Stimulated activated CD8-positive, alpha-beta memory T cell treated with anti-CD3 and anti-CD28 coated beads, Interleukin-15, amount 100 ng/mL, for 48 hours (primary cell): Measurements from ENCODE around the gene ATP10D.
"Not testable (repeated sequence)": the region's sequence is repeated elsewhere in the genome, so short reads cannot be mapped to it uniquely, and the experiment has no call there.

Source experiments
- DNase-seq, 2 donors: peaks; one replicate each; pipeline ENCODE4 v3.0.0-alpha.2; 2020; ENCODE audit warnings: low read depth in 2 of 2

The ATP10D gene

DNA sequence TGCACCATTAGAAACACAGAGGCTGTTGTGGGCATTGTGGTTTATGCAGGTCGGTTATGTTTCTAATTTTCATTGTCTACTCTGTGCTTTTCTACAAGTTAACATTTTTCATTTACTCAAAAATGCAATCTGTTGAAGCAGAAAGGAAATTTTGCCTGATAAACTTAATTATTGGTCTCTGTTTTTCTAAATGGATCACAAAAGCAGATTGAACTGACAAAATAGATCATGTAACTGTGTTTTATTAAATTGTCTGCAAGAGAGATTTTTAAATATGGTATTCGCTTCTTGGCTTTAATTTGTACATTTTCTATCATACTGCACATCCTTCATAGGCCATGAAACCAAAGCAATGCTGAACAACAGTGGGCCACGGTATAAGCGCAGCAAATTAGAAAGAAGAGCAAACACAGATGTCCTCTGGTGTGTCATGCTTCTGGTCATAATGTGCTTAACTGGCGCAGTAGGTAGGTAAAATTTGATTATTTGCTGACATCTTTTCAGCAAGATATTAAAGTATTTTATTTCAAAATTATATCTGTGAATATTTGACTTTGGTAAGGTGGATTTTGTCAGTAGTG is 50.6 kb downstream of the ATP10D start:
- no peak for DNase-seq

DNA sequence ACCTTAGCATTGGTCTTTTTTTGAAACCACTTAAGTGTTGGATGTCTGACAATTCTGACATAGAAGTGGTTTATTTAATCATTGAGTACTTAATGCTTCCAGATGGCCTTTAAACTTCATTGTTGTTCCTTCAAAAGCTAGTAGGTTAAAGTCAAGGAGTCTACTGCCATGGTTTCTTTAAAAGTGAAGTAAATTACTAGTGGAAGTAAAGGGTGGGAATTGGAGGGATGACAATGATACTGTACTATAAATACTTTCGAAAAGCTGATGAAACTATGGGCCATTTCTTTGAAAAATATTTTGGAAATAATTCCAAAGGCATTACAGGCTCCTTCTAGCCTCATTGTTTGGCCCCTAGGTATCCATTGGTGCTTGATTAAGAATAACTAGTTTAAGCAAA is 51.9 kb downstream of the ATP10D start:
- no peak for DNase-seq

DNA sequence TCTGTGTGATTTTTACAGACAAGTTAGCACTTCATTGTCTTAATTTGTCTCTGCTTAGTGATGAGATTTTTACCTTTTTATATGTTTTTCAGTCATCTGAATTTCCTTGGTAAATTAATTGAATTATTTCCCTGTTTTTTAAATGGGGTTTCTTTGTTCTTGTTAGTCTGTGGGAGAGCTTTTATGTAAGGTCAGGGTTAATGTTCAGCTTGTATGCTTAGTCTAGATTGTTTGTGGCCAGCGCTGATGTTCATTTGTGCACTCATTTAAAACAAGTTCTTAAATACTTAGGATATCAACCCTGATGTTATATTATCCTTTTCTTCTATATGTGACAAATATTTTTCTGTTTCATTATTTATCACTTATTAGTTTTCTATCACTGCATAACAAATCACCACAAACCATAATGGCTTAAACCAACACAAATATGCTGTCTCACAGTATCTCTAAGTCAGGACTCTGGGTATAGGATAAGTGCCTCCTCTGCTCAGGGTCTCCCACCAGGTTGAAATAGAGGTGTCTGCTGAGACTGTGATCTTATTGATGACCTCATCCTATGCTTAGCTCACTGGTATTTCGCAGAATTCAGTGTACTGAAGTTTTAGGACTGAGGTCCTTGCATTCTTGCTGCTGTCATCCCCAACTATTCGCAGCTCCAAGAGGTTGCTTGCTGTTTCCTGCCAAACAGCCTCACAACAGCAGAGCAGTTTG is 53.2 kb downstream of the ATP10D start:
- no peak for DNase-seq

DNA sequence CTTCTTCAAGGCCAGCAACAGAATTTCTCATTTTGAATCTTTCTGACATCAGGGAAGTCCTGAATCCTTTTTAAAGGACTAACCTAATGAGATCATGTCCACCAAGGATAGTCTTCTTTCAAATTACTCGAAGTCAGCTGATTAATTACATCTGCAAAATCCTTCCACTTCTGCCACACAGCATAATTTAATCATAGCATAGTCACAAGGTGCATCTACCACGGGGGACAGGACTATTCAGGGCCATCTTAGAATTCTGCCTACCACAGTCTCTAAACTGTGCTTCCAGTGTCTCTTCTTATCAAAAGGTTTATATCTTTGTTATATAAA is 53.7 kb downstream of the ATP10D start:
- no peak for DNase-seq

DNA sequence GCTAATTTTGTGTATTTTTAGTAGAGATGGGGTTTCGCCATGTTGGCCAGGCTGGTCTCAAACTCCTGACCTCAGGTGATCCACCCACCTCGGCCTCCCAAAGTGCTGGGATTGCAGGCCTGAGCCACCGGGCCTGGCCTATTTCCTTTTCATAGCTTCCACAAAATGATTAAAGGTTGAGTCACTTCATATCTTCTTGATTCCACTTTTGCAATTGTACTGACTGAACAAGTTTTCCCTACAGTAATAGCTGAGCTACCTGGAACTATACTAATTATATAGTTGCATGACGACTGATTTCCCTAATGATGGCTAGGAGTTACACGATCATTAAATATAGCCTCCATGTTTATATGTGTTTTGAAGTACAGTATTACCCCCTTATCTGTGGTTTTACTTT is 57.6 kb downstream of the ATP10D start:
- not testable (repeated sequence) for DNase-seq

DNA sequence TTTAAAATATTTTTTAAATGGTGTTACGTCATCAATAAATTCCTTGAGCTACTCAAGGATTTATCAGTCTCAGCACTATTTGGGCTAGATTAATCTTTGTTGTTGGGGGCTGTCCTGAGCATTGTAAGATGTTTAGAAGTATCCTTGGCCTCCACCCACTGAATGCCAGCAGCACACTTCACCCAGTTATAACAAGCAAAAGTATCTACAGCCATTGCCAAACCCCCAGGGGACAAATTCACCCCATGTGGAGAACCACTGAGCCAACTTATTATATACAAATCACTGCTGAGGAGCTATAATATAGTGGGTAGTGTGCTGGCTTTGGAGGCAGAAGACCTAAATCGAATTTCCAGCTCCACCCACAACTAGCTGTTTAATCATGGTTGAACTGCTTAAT is 58.3 kb downstream of the ATP10D start:
- DNase-seq: no peak

DNA sequence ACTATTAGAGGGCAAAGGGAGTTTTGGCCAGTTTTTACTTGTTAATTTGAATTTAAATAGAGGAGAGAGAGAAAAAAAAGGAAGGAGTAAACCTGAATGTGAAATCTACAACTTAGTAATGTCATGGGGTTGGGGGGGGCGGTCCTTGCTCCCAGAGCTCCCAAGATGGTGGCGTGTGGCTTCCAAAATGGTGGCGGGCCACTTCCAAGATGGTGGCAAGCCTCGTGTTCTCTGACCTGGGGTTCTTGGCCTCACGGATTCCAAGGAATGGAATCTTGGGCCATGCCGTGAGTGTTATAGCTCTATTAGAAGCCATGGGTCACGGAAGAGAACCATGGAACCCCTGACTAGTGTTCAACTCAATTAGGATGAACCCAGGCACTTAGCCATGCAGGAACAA is 65.3 kb downstream of the ATP10D start:
- DNase-seq: not testable (repeated sequence)

DNA sequence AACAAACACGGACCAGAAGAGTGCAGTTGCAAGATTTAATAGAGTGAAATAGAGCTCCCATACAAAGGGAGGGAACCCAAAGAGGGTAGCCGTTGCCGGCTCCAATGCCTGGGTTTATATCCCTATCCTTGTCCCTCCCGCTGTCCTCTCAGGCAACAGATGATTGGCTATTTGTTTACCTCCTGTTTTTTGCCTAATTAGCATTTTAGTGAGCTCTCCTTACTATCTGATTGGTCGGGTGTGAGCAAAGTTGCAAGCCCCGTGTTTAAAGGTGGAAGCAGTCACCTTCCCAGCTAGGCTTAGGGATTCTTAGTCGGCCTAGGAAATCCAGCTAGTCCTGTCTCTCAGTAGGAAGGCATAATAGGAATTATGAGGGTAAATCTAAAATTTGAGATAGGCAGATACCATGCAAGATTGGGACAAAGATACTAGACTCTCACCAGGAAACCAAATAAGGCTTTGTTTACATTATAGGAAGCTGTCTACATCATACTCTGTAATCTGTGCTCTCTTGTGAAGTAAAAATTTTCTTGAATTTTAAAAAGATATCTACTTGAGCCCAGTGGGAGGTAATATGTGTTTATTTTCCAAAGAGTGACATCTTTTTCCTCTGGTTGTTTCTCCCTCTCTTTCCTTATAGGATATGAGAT is 65.9 kb downstream of the ATP10D start:
- no peak for DNase-seq

DNA sequence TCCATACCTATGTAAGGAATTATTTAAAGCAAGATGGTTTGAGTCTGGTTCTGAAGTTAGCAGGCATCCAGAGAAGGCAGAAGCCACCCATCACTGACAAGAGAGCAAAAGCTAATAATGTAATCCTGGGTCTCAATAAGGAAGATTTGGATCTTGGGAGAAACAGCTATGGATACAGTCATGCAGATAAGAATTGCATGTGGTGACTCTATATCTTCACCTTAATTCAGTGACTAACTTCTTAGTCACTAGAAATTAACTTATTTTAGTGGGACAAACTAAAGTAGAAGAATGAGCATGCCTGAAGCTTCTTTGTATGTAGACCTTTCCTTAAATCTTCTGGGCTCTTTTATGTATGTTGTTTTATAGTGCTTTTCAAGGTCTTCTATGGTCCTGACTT is 66.6 kb downstream of the ATP10D start:
- DNase-seq: no peak

DNA sequence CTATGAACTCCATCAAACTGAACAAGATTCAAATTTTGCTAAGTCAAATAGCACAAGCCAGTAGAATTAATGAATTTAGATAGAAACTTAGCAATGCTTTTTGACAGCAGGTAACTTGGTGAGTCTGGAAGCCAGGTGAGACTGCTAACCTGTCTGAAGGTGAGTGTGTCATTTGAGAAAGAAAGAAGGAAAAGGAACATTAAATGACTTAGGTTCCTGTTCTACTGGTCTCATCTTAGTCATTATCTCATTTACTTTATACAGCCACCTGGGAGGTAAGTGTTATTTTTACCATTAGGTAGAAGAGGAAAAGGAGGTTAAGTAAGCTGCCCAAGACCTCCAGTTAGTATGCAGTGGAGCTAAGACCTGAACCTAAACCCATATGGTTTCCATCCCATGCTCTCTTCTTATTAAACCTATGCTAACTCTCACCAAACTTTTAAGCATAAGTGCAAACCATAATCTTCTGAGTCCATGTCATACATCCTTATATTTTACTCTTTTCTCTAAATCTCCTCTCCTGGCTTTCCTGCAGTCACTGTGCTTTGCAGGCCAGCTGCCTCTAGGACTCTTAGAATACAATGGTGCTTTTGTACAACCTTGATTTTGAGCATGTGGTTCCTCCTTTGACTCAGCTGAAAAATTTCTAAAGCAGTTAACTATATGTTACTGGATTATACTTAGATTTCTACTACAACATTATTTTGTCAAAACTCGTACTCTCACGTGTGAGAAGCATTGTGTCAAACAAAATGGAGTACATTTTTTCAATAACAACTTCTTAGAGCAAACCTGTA is 68.5 kb downstream of the ATP10D start:
- DNase-seq: no peak

DNA sequence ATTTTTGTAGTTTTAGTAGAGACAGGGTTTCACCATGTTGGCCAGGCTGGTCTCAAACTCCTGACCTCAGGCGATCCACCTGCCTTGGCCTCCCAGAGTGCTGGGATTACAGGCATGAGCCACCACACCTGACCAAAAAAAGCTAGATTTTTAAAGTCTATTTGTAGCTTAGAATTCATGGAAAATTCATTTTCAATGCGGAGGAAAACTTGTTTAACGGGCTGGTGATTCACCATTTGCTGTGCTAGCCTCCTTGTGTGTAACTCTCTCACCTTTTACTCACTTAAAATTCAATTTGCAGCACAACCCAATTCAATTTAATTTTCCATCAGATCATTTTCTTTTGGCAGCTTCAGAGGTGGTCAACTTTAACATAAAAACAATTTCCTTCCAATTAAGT is 70.8 kb downstream of the ATP10D start:
- not testable (repeated sequence) for DNase-seq

DNA sequence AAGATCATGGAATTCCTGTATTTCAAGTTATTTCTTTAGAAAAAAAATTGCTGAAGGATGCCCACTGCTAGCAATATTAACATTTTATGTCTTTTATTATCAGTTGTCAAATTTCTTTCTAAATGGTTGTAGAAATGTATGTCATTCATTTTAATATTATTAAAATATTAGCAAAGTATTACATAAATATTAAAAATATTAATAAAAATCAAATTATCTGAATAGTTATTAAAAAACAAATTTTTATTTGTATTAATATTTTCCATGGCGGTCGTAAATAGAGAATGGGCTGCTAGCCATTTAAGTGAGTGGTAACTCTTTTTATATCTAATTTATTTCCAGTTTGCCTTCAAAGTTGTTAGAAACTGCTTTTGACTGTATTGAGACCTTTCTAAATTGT is 72.2 kb downstream of the ATP10D start:
- DNase-seq: no peak

DNA sequence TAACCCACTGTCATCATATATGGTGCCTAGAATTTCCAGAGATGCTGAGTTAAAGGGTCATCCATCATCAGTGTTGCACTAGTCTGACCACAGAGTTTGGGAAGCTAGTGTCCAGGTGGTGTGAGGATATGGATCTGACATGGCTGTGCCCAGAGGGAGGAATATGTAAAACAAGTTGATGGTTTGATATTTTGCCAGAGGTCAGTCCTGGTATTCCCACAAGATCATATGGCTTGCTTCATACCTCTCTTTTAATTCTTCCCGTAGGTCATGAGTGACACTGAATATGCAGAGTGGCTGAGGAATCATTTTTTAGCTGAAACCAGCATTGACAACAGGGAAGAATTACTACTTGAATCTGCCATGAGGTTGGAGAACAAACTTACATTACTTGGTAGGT is 75.6 kb downstream of the ATP10D start:
- DNase-seq: no peak

DNA sequence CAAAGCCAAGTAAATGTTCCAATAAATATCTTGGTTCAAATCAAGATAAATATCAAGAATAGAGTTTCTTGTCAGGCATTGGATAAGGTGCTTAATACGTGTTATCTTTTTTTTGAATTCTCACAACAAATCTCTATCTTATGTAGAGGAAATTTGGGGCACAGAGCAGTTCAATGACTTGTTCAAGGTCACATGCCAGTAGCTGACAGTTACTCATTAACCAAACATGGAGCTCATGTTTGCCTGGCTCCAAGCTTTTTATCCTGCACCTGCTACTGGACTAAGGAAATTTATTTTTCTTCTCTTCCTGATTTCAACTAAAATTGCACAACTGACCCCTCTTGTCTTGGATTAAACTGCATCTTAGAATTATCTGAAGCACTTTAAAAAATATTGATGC is 76.3 kb downstream of the ATP10D start:
- no peak for DNase-seq

DNA sequence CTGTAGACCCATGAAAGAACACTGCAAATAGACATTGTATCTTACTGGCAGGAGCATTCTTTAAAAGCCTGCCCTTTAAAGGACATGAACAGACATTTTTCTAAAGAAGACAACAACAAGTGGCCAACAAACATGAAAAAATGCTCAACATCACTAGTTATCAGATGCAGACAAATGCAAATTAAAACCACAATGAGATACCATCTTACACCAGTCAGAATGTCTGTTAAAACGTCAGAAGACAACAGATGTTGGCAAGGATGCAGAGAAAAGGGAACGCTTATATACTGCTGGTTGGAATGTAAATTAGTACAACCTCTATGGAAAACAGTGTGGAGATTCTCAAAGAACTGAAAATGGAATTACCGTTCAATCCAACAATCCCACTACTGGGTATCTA is 77.2 kb downstream of the ATP10D start:
- no peak for DNase-seq

DNA sequence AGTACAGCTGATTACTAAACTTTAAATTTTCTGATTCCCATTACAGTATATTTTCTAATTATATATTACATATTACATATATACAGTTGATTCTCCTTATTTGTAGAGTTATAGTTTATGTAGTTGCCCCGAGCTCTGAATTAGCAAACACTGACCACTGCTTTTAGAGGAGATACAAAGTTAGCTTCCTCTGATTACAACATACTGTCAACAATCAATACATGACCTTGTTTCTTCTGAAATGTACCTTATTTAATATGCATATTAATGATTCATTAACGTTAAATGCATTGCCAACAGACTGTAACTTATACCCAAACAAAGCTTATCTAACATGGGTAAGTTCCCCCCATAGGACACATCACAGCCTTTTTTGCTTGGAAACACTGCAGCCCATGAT is 81.5 kb downstream of the ATP10D start:
- DNase-seq: no peak

DNA sequence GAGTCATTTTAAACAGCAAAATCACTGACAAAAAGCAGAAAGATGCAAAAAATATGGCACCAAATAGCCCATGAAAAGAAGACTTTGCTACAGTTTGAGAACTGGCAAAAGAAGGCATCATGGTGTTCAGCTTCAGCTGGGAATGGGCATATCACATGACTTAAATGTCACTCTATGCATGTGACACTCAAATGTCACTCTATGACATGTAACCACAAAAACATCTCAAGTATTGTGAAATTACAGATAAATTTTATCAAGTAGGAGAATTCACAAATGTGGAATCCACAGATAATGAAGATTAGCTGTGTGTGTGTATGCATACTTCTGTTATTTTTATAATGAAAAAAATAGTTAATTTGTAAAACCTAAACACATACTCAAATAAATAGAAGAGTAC is 81.9 kb downstream of the ATP10D start:
- no peak for DNase-seq

DNA sequence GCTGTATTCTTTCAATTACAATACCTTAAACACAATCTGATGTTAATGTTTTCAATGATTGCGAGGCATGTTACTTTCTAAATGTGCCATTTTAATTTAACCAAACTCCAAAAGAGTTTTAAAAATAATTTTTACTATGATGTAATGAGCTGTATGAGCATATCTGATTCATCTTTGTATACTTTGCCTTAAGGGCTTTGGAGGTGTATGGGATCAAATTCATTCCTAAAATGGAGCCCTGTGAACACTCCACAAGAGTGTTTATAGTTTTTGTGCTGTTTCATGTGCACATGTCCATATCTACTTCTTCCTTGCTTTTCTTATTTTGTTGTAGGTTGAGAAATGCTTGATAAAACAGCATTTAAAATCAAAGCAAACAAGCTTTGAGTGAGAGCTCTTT is 82.4 kb downstream of the ATP10D start:
- DNase-seq: no peak

DNA sequence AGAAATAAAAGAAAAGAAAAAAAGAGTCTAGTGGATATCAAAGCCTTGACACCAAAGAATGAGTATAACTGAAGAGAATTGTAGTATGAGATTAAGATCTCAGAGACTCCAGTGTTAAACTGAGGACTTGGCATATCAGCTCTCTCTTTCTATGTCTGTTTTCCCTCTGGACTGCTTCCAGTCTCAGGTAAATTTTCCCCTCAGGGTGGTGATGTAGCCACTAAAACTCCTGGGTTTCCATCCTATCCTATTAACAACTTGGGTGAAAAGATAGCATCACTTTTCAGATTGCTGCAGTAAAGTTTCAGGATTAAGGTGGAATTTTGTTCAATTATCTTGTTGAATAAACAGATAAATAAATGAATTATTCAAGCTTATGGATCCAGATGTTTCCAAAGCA is 85.7 kb downstream of the ATP10D start:
- no peak for DNase-seq

DNA sequence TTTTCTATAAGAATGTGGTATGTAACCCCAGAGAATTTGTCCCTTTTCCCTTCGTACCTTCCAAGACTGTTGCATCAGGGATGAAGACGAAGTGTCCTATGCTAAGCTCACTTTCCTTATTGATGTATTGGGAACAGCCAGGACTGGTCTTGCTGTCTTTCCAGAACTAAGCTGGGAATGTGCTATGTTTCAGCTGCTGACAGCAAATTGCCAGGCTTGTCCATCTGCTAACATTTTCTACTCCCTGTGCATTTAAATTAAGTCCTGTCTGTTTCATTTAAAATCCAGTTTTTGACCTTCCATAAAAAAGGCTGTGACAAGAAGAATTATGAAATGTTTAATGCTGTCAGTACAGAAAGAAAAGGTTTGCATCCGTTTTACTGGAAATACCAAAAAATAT is 87.9 kb downstream of the ATP10D start:
- no peak for DNase-seq

DNA sequence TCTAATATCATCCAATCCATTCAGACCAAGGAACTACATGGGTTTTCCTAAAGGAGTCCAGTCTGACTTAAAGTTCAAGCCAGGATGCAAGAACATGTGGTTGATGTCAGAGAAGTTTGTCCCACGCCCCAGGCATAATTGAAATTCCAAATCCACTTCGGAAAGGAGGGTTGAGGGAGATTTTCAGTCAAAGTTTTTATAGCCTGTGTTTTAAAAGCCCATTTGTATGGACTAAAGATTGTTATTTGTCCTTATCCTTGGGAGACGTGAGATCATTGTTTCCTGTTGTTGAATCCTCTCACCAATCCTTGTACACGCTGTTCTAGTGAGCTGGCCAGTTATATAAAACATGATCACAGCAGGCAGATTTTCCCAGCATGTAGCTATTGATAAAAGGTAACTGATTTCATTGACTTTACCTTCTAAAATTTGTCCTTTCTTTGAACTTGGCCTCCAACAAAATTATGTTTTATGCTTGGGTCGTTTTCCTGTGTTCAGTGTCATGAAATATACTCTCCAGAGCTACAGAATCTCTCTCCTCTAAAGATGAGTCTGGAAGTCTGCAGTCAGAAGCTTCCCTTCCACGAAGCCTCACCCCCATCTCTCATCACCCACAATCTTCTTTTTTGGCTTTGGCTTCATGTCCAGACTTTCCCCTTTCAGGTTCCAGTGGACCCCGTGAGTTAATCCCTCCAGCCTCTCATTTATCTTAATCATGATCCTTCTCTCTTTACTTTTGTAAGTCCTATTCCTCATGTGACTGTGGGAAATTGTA is 92.9 kb downstream of the ATP10D start:
- no peak for DNase-seq

DNA sequence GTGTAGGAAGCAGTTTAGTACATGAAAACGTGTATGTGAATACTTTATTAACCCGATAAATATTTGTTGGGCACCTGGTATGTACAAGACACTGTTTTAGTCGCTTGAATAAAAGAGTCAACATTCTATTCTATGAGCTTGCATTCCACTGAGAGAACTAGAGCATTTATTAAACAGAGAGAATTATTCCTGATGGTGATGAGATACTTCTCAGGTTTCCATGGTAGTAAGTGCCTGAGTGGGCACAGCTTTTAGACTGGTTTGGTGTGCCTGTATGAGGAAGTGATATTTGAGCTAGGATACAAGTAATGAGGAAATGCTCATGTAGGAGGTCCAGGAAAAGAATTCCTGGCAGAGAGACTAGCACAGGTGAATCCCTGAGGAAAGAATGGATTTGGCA is 94.2 kb downstream of the ATP10D start:
- DNase-seq: no peak
